Hepatocyte (in vitro differentiated cells): Measurements from ENCODE around the gene CCNF. TPM values are rescaled to one million over a fixed set of nuclear protein-coding genes. Genes with fewer than 3 reads are reported as not detected.

ENCODE experiments used
- DNase-seq: peaks from one replicate; pipeline ENCODE4 v3.0.0-alpha.2; 2016; ENCODE audit warnings: low spot score
- H2AFZ ChIP-seq: fragments of 200-600 bp; sonication (generic); 2 replicates; pipeline ENCODE4 v1.6.0; 2016; ENCODE audit warnings: antibody characterized with exemption, mild to moderate bottlenecking
- H3K27ac ChIP-seq: fragments of 200-600 bp; sonication (generic); 2 replicates; pipeline ENCODE4 v1.5.1; 2016; ENCODE audit warnings: mild to moderate bottlenecking
- H3K27me3 ChIP-seq: fragments of 200-600 bp; sonication (generic); 2 replicates; pipeline ENCODE4 v1.6.1; 2016
- H3K36me3 ChIP-seq: fragments of 200-600 bp; sonication (generic); replicated peaks from 2 replicates; pipeline ENCODE4 v1.5.1; 2016; ENCODE audit warnings: low read depth; ENCODE audit not compliant: insufficient read depth
- H3K4me1 ChIP-seq: fragments of 200-600 bp; sonication (generic); 2 replicates; pipeline ENCODE4 v1.5.1; 2016; ENCODE audit warnings: mild to moderate bottlenecking, moderate library complexity; ENCODE audit not compliant: insufficient read depth
- H3K4me2 ChIP-seq: fragments of 200-600 bp; sonication (generic); 2 replicates; pipeline ENCODE4 v1.6.0; 2016
- H3K4me3 ChIP-seq: fragments of 200-600 bp; sonication (generic); 2 replicates; pipeline ENCODE4 v1.5.1; 2016; ENCODE audit warnings: mild to moderate bottlenecking
- H3K79me2 ChIP-seq: fragments of 200-600 bp; sonication (generic); 2 replicates; pipeline ENCODE4 v1.6.0; 2017; ENCODE audit warnings: mild to moderate bottlenecking
- H3K9me2 ChIP-seq: fragments of 200-600 bp; sonication (generic); replicated peaks from 2 replicates; pipeline ENCODE4 v1.6.0; 2017; ENCODE audit warnings: mild to moderate bottlenecking; ENCODE audit not compliant: insufficient read depth
- H3K9me3 ChIP-seq: fragments of 200-600 bp; sonication (generic); 2 replicates; pipeline ENCODE4 v1.5.1; 2016; ENCODE audit warnings: low read depth, mild to moderate bottlenecking
- H4K20me1 ChIP-seq: fragments of 200-600 bp; sonication (generic); 2 replicates; pipeline ENCODE4 v1.6.0; 2016; ENCODE audit warnings: mild to moderate bottlenecking; ENCODE audit not compliant: insufficient read depth, poor library complexity, severe bottlenecking
- EZH2 ChIP-seq: fragments of 200-600 bp; sonication (generic); IDR thresholded peaks from 2 replicates; pipeline ENCODE4 v1.6.1; 2016; ENCODE audit warnings: antibody characterized with exemption, mild to moderate bottlenecking, borderline replicate concordance
- EZH2phosphoT487 ChIP-seq: fragments of 200-600 bp; sonication (generic); IDR thresholded peaks from one replicate; pipeline ENCODE4 v1.6.1; 2018; ENCODE audit warnings: antibody characterized with exemption, mild to moderate bottlenecking, low read depth, moderate library complexity; ENCODE audit not compliant: unreplicated experiment, severe bottlenecking
- whole genome bisulfite sequencing: methylation state at CpG from one replicate; pipeline ENCODE4 v1.1.6; 2016; ENCODE audit warnings: low lambda C conversion rate; ENCODE audit errors: missing lambda C conversion rate; 5-methylcytosine and 5-hydroxymethylcytosine counted together
- polyA plus RNA-seq: library from polyadenylated mRNA; unstranded; fragments of >200 nt; fragmentation: Nextera tagmentation; extraction: Ambion mirVana; gene quantifications from 2 replicates; pipeline ENCODE4 v1.2.1, GENCODE V29; 2016
- total RNA-seq: library from RNA; depleted of rRNA; stranded (reverse); fragments of >200 nt; gene quantifications from 2 replicates; pipeline ENCODE4 v1.2.3, GENCODE V29; 2014
- TF ChIP-seq, protein P1 (sequence below): fragments of 200-600 bp; sonication (generic); IDR thresholded peaks from 2 replicates; pipeline ENCODE4 v1.5.1; 2016; ENCODE audit warnings: antibody characterized with exemption, mild to moderate bottlenecking; ENCODE audit not compliant: poor library complexity

Gene CCNF
- total and polyA plus RNA-seq, 2 experiments from 2014 or later = 4.7 to 6.5 TPM

- H3K27ac ChIP-seq = peak overlapping the region; percentile 93
- no peak overlapping the region for H3K4me3 ChIP-seq
- TF ChIP-seq EZH2 (no peak), EZH2phosphoT487 (no peak)
- TF ChIP-seq, protein P1, sequence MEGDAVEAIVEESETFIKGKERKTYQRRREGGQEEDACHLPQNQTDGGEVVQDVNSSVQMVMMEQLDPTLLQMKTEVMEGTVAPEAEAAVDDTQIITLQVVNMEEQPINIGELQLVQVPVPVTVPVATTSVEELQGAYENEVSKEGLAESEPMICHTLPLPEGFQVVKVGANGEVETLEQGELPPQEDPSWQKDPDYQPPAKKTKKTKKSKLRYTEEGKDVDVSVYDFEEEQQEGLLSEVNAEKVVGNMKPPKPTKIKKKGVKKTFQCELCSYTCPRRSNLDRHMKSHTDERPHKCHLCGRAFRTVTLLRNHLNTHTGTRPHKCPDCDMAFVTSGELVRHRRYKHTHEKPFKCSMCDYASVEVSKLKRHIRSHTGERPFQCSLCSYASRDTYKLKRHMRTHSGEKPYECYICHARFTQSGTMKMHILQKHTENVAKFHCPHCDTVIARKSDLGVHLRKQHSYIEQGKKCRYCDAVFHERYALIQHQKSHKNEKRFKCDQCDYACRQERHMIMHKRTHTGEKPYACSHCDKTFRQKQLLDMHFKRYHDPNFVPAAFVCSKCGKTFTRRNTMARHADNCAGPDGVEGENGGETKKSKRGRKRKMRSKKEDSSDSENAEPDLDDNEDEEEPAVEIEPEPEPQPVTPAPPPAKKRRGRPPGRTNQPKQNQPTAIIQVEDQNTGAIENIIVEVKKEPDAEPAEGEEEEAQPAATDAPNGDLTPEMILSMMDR = no peak
- H3K9me2 ChIP-seq = no peaks in the 10 kb centered on the region
- WGBS = 37% methylated on average over 8 of the region's 9 CpGs
- no peaks in the 10 kb centered on the region for H4K20me1 ChIP-seq
- H3K27me3 ChIP-seq = peaks cover 8% of the 10 kb centered on the region
- DNase-seq = no peak
- no peaks in the 10 kb centered on the region for H3K9me3 ChIP-seq
- H2AFZ ChIP-seq = no peak overlapping the region
- H3K36me3 ChIP-seq = no peaks in the 10 kb centered on the region
- peaks cover 58% of the 10 kb centered on the region for H3K4me1 ChIP-seq
- H3K4me2 ChIP-seq = peak overlapping the region; percentile 98
- H3K79me2 ChIP-seq = peaks cover 9% of the 10 kb centered on the region
Observed at GRCh38 chr16:2470603-2471015, 41.4 kb downstream of the CCNF start.

- TF ChIP-seq EZH2 (no peak), EZH2phosphoT487 (no peak)
- TF ChIP-seq, protein P1 = no peak
- Histone ChIP-seq H3K4me1 (peaks cover 63% of the 10 kb centered on the region), H3K9me2 (no peaks in the 10 kb centered on the region), H3K9me3 (no peaks in the 10 kb centered on the region), H3K4me2 (peak within 1 kb of the TSS; percentile 98), H4K20me1 (peaks cover 5% of the 10 kb centered on the region), H2AFZ (peak within 1 kb of the TSS; percentile 63), H3K27me3 (peaks cover 8% of the 10 kb centered on the region), H3K27ac (peak within 1 kb of the TSS; percentile 93), H3K36me3 (no peaks in the 10 kb centered on the region), H3K4me3 (peak within 1 kb of the TSS; percentile 55), H3K79me2 (peaks cover 14% of the 10 kb centered on the region)
- under 1% methylated on average over 29 of the region's 59 CpGs for WGBS
- peak; percentile 84 for DNase-seq
Observed at GRCh38 chr16:2471016-2471652, 41.9 kb downstream of the CCNF start, which contains the start of gene NTN3. Gene NTN3 (plus strand): TSS chr16:2471297. CDS start chr16:2471702, 405 bp downstream.

DNA sequence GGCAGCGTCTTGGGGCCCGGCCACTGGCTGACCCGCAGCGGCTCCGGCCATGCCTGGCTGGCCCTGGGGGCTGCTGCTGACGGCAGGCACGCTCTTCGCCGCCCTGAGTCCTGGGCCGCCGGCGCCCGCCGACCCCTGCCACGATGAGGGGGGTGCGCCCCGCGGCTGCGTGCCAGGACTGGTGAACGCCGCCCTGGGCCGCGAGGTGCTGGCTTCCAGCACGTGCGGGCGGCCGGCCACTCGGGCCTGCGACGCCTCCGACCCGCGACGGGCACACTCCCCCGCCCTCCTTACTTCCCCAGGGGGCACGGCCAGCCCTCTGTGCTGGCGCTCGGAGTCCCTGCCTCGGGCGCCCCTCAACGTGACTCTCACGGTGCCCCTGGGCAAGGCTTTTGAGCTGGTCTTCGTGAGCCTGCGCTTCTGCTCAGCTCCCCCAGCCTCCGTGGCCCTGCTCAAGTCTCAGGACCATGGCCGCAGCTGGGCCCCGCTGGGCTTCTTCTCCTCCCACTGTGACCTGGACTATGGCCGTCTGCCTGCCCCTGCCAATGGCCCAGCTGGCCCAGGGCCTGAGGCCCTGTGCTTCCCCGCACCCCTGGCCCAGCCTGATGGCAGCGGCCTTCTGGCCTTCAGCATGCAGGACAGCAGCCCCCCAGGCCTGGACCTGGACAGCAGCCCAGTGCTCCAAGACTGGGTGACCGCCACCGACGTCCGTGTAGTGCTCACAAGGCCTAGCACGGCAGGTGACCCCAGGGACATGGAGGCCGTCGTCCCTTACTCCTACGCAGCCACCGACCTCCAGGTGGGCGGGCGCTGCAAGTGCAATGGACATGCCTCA, 42.6 kb downstream of the CCNF start:
- peaks cover 12% of the 10 kb centered on the region for H4K20me1 ChIP-seq
- H3K27me3 ChIP-seq = peaks cover 8% of the 10 kb centered on the region

More for the DNA sequence above, 42.6 kb downstream of the CCNF start:
- peak overlapping the region; percentile 93 for H3K27ac ChIP-seq
- H3K4me1 ChIP-seq = peaks cover 71% of the 10 kb centered on the region
- H3K79me2 ChIP-seq = peaks cover 21% of the 10 kb centered on the region
- 48% methylated on average over 54 of the region's 61 CpGs for WGBS
- H2AFZ ChIP-seq = no peak overlapping the region
- H3K4me3 ChIP-seq = peak overlapping the region; percentile 55
- no peaks in the 10 kb centered on the region for H3K9me2 ChIP-seq
- TF ChIP-seq, protein P1 = no peak
- TF ChIP-seq EZH2 = no peak
- TF ChIP-seq EZH2phosphoT487 = no peak
- no peaks in the 10 kb centered on the region for H3K36me3 ChIP-seq
- H3K4me2 ChIP-seq = peak overlapping the region; percentile 98
- no peaks in the 10 kb centered on the region for H3K9me3 ChIP-seq
- DNase-seq = no peak
